Neural cell (in vitro differentiated cells): ENCODE measurements around the gene DALRD3.
"Not testable (repeated sequence)": the region's sequence is repeated elsewhere in the genome, so short reads cannot be mapped to it uniquely, and the experiment has no call there.

Experiments used
- EP300 ChIP-seq: fragments of 450-650 bp; conservative IDR thresholded peaks from 2 replicates; pipeline ENCODE4 v1.6.1; 2014; ENCODE audit warnings: antibody characterized with exemption, mild to moderate bottlenecking, moderate library complexity; ENCODE audit not compliant: poor library complexity, severe bottlenecking
- EZH2 ChIP-seq: fragments of 200-600, 300-800 bp; shearing (Covaris generic), sonication (generic); IDR thresholded peaks from 2 replicates; pipeline ENCODE4 v1.6.1; 2014; ENCODE audit warnings: antibody characterized with exemption, low read length, borderline replicate concordance, mild to moderate bottlenecking; ENCODE audit not compliant: insufficient read depth, poor library complexity, severe bottlenecking
- MXI1 ChIP-seq: fragments of 450-650 bp; conservative IDR thresholded peaks from 2 replicates; pipeline ENCODE4 v1.6.1; 2014; ENCODE audit warnings: antibody characterized with exemption, mild to moderate bottlenecking; ENCODE audit not compliant: poor library complexity, severe bottlenecking
- POLR2AphosphoS5 ChIP-seq: IDR thresholded peaks from 2 replicates; pipeline ENCODE4 v1.6.1; 2012
- RAD21 ChIP-seq: fragments of 450-650 bp; conservative IDR thresholded peaks from 2 replicates; pipeline ENCODE4 v1.6.1; 2014; ENCODE audit warnings: antibody characterized with exemption, mild to moderate bottlenecking, moderate library complexity
- TAF1 ChIP-seq: IDR thresholded peaks from 2 replicates; pipeline ENCODE4 v1.6.1; 2012; ENCODE audit warnings: low read depth
- TF ChIP-seq, protein P1 (sequence below): fragments of 450-650 bp; IDR thresholded peaks from 2 replicates; pipeline ENCODE4 v1.5.1; 2014; ENCODE audit warnings: antibody characterized with exemption, mild to moderate bottlenecking, moderate library complexity; ENCODE audit not compliant: poor library complexity, severe bottlenecking
- TF ChIP-seq, protein P2 (sequence below): IDR thresholded peaks from 2 replicates; pipeline ENCODE4 v1.6.1; 2012; ENCODE audit warnings: borderline replicate concordance

DNA sequence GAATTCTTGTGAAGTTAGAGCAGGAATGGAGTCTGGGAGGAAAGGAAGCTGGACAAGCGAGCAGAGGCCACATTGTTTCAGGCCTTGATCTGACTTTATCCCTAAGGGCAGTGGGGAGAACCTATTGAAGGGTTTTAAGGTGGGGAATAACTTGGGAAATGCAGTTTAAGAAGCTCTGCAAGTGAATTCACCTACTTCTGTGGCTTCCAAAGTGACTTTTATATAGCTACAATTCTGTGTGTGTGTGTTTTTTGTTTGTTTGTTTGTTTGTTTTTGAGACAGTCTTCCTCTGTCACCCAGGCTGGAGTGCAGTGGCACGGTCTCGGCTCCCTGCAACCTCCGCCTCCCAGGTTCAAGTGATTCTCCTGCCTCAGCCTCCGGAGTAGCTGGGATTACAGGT lies 9.8 kb downstream of the DALRD3 start:
- TF ChIP-seq, protein P1, sequence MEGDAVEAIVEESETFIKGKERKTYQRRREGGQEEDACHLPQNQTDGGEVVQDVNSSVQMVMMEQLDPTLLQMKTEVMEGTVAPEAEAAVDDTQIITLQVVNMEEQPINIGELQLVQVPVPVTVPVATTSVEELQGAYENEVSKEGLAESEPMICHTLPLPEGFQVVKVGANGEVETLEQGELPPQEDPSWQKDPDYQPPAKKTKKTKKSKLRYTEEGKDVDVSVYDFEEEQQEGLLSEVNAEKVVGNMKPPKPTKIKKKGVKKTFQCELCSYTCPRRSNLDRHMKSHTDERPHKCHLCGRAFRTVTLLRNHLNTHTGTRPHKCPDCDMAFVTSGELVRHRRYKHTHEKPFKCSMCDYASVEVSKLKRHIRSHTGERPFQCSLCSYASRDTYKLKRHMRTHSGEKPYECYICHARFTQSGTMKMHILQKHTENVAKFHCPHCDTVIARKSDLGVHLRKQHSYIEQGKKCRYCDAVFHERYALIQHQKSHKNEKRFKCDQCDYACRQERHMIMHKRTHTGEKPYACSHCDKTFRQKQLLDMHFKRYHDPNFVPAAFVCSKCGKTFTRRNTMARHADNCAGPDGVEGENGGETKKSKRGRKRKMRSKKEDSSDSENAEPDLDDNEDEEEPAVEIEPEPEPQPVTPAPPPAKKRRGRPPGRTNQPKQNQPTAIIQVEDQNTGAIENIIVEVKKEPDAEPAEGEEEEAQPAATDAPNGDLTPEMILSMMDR, result not testable (repeated sequence)
- TF ChIP-seq, protein P2, sequence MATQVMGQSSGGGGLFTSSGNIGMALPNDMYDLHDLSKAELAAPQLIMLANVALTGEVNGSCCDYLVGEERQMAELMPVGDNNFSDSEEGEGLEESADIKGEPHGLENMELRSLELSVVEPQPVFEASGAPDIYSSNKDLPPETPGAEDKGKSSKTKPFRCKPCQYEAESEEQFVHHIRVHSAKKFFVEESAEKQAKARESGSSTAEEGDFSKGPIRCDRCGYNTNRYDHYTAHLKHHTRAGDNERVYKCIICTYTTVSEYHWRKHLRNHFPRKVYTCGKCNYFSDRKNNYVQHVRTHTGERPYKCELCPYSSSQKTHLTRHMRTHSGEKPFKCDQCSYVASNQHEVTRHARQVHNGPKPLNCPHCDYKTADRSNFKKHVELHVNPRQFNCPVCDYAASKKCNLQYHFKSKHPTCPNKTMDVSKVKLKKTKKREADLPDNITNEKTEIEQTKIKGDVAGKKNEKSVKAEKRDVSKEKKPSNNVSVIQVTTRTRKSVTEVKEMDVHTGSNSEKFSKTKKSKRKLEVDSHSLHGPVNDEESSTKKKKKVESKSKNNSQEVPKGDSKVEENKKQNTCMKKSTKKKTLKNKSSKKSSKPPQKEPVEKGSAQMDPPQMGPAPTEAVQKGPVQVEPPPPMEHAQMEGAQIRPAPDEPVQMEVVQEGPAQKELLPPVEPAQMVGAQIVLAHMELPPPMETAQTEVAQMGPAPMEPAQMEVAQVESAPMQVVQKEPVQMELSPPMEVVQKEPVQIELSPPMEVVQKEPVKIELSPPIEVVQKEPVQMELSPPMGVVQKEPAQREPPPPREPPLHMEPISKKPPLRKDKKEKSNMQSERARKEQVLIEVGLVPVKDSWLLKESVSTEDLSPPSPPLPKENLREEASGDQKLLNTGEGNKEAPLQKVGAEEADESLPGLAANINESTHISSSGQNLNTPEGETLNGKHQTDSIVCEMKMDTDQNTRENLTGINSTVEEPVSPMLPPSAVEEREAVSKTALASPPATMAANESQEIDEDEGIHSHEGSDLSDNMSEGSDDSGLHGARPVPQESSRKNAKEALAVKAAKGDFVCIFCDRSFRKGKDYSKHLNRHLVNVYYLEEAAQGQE, result not testable (repeated sequence)
- not testable (repeated sequence) for TF ChIP-seq POLR2AphosphoS5, EZH2, RAD21, EP300, TAF1, MXI1
